Brain microvascular endothelial cell (primary cell): ENCODE measurements around the gene USH1C.

Experiments used
- DNase-seq: peaks from one replicate; pipeline ENCODE4 v3.0.0-alpha.2; 2020
- H3K27ac ChIP-seq: fragments of 250-450 bp; sonication (Bioruptor Pico); 2 replicates; pipeline ENCODE4 v1.5.1; 2020; ENCODE audit warnings: mild to moderate bottlenecking, moderate library complexity
- H3K27me3 ChIP-seq: fragments of 250-450 bp; sonication (Bioruptor Pico); replicated peaks from 2 replicates; pipeline ENCODE4 v1.5.1; 2020; ENCODE audit warnings: mild to moderate bottlenecking
- H3K36me3 ChIP-seq: fragments of 250-450 bp; sonication (Bioruptor Pico); replicated peaks from 2 replicates; pipeline ENCODE4 v1.5.1; 2020; ENCODE audit warnings: mild to moderate bottlenecking
- H3K4me3 ChIP-seq: 2 replicates; pipeline ENCODE4 v1.5.1; 2011; ENCODE audit warnings: low read depth, mild to moderate bottlenecking, control low read depth, low read length, moderate library complexity
- CTCF ChIP-seq: IDR thresholded peaks from 2 replicates; pipeline ENCODE4 v1.5.1; 2011; ENCODE audit warnings: low read depth, mild to moderate bottlenecking, moderate library complexity, low read length, control low read depth, inconsistent platforms; ENCODE audit errors: missing control alignments
- in situ Hi-C: cut with HindIII; loops from 2 replicates; pipeline ENCODE4 v1.10.0; 2017; ENCODE audit warnings: low sequenced_read_pairs, low pct_ligation_motif_present

Gene USH1C

GRCh38 chr11:17559341-17560087 lies 15.3 kb upstream of the USH1C start:
- in situ Hi-C loops = no loop called here
- TF ChIP-seq CTCF = no peak
- H3K27ac ChIP-seq = no peak overlapping the region
- H3K4me3 ChIP-seq = no peak overlapping the region
- H3K27me3 ChIP-seq = no peaks in the 10 kb centered on the region
- no peak for DNase-seq
- H3K36me3 ChIP-seq = no peaks in the 10 kb centered on the region

- DNase-seq = no peak
- H3K4me3 ChIP-seq = no peak overlapping the region
- H3K27me3 ChIP-seq = no peaks in the 10 kb centered on the region
- no peak for TF ChIP-seq CTCF
- no peak overlapping the region for H3K27ac ChIP-seq
- no peaks in the 10 kb centered on the region for H3K36me3 ChIP-seq
- in situ Hi-C loops = no loop called here
Measured at GRCh38 chr11:17558916-17559315, 14.7 kb upstream of the USH1C start.

- TF ChIP-seq CTCF = no peak
- in situ Hi-C loops = no loop called here
- no peak for DNase-seq
- Histone ChIP-seq H3K27ac (no peak overlapping the region), H3K36me3 (no peaks in the 10 kb centered on the region), H3K27me3 (no peaks in the 10 kb centered on the region), H3K4me3 (no peak overlapping the region)
Measured at GRCh38 chr11:17558025-17558780, 14.0 kb upstream of the USH1C start.

GRCh38 chr11:17556999-17557398 lies 12.8 kb upstream of the USH1C start:
- no peak for DNase-seq
- Histone ChIP-seq H3K27me3 (no peaks in the 10 kb centered on the region), H3K36me3 (no peaks in the 10 kb centered on the region), H3K4me3 (no peak overlapping the region), H3K27ac (no peak overlapping the region)
- in situ Hi-C loops = no loop called here
- TF ChIP-seq CTCF = no peak

GRCh38 chr11:17554487-17554886 lies 10.3 kb upstream of the USH1C start:
- Histone ChIP-seq H3K27me3 (no peaks in the 10 kb centered on the region), H3K4me3 (no peak overlapping the region), H3K36me3 (no peaks in the 10 kb centered on the region), H3K27ac (no peak overlapping the region)
- in situ Hi-C loops = no loop called here
- DNase-seq = no peak
- no peak for TF ChIP-seq CTCF
